ENCODE data around the gene CACNA1G. TPM values are rescaled to one million over a fixed set of nuclear protein-coding genes. Genes with fewer than 3 reads are reported as not detected.

The CACNA1G gene
- total and polyA plus RNA-seq, 4 donors, result under 0.01 to 0.14 (median 0.01) TPM; not detected in 1

DNA sequence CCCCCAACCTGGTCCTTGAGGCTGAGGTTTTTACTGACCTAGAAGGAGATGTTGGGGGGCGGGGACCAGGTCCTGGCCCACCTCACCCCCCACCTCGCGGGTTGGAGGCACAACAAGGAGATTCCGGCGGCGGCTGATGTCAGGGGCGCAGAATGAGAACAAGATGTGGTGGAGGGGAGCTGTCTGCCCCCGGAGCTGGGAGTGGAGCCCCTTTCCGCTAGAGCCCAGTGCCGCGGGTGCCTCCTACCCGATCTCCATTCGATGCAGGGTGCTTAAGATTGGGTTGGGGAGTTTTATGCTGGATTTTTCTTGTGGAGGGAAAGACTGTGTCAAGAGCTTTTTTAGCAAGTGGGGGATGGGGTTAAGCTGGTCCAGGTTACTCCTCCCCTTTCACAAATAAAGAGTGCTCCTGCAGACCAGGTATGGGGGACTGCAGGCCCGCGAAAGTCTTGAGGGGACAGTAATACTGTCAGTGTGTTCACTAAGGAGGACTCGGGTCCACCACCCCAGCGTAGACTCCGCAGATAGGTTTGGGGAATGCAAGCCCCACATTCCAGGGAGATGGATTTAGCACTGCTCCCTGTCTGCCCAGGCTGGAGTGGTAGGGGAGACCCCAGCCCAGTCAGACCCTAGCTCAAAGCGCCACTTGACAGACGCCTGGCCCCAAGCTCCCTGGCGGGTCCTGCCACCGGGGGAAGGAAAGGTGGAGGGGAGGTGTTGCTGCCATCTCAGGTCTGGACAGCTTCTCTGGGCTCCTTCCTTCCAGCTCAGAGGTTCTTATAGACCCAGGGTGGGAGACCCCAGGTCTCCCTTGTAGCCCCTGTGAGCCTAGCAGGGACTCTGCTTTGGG lies 2.0 kb downstream of the CACNA1G start:
- H3K27me3 ChIP-seq (ENCODE audit: control insufficient read depth in 4 of 4, insufficient read depth in 4 of 4, low read length in 3 of 4), result peaks cover 0 to 6% (median 4%) of the 10 kb centered on the region in 4 donors
- no peak for TF ChIP-seq TAF1 (conservative IDR thresholded peaks at IDR 0.05)
- no peak for TF ChIP-seq HNF4A (conservative IDR thresholded peaks at IDR 0.05)
- no peak for TF ChIP-seq GABPA (IDR thresholded peaks at IDR 0.05 in 1 of 2, conservative IDR thresholded peaks at IDR 0.05 in 1 of 2)
- TF ChIP-seq REST (IDR thresholded peaks at IDR 0.05), result no peak
- TF ChIP-seq SP1 (IDR thresholded peaks at IDR 0.05), result no peak
- TF ChIP-seq, protein P1, sequence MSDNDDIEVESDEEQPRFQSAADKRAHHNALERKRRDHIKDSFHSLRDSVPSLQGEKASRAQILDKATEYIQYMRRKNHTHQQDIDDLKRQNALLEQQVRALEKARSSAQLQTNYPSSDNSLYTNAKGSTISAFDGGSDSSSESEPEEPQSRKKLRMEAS (IDR thresholded peaks at IDR 0.05), result no peak
- TF ChIP-seq RAD21 (IDR thresholded peaks at IDR 0.05), result no peak
- TF ChIP-seq ATF3 (IDR thresholded peaks at IDR 0.05), result no peak
- TF ChIP-seq FOXA1 (IDR thresholded peaks at IDR 0.05), result no peak
- TF ChIP-seq HNF4G (IDR thresholded peaks at IDR 0.05), result no peak
- no peak for TF ChIP-seq RXRA (IDR thresholded peaks at IDR 0.05)
- no peak for TF ChIP-seq ZBTB33 (IDR thresholded peaks at IDR 0.05)
- TF ChIP-seq YY1 (IDR thresholded peaks at IDR 0.05), result no peak
- no peak for TF ChIP-seq FOXA2 (IDR thresholded peaks at IDR 0.05)
- TF ChIP-seq NR2F2 (IDR thresholded peaks at IDR 0.05), result no peak
- WGBS, result 23% methylated on average over 22 of the region's 22 CpGs
- H3K9ac ChIP-seq (ENCODE audit: low read depth in 1 of 2, low read length in 2 of 2), result no peak overlapping the region
- H3K9me3 ChIP-seq (ENCODE audit: control insufficient read depth in 4 of 4, low read length in 3 of 4), result no peaks in the 10 kb centered on the region
- no peak overlapping the region for H3K27ac ChIP-seq (ENCODE audit: low read depth in 1 of 2, low read length in 2 of 2)
- no peak overlapping the region for H3K4me3 ChIP-seq (ENCODE audit: low read depth in 1 of 3, low read length in 3 of 3)
- peaks cover 11 to 21% (median 15%) of the 10 kb centered on the region in 4 donors for H3K4me1 ChIP-seq (ENCODE audit: control insufficient read depth in 4 of 4, insufficient read depth in 4 of 4, low read length in 3 of 4)
- no peaks in the 10 kb centered on the region for H3K36me3 ChIP-seq (ENCODE audit: control insufficient read depth in 4 of 4, insufficient read depth in 3 of 4, low read depth in 1 of 4, low read length in 3 of 4)
- DNase-seq (ENCODE audit: low spot score), result no peak

DNA sequence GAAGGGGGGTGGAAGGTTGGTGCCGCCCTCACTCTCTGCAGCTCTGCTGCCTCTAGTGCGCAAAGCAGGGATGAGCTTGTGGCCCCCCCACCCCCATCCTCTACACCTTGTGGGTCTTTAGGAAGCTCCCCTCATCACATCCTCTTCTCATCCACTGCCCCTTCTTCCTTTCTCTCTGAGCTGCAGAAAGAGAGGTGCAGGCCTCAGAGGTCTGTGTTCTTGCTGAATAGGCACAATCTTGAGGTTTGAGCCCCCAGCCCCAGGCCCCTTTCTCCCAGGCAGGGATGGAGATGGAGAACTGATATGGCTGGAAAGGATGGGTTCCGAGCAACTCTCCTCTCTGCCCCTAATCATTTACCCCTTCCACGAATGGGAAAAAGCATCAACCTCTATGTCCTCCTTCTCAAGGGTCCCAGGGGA lies 2.6 kb downstream of the CACNA1G start:
- no peak overlapping the region for H3K27ac ChIP-seq (ENCODE audit: low read depth in 1 of 2, low read length in 2 of 2)
- TF ChIP-seq RXRA (IDR thresholded peaks at IDR 0.05) (no peak), TAF1 (conservative IDR thresholded peaks at IDR 0.05) (no peak), ZBTB33 (IDR thresholded peaks at IDR 0.05) (no peak), RAD21 (IDR thresholded peaks at IDR 0.05) (no peak), EGR1 (IDR thresholded peaks at IDR 0.05; ENCODE audit: low read depth in 2 of 2) (no peak), FOXA2 (IDR thresholded peaks at IDR 0.05) (no peak), YY1 (IDR thresholded peaks at IDR 0.05) (no peak), ATF3 (IDR thresholded peaks at IDR 0.05) (no peak), CTCF (IDR thresholded peaks at IDR 0.05; ENCODE audit: low read depth, low read length, missing input control) (no peak)
- 68% methylated on average over 4 of the region's 4 CpGs for WGBS
- H3K36me3 ChIP-seq (ENCODE audit: control insufficient read depth in 4 of 4, insufficient read depth in 3 of 4, low read depth in 1 of 4, low read length in 3 of 4), result no peaks in the 10 kb centered on the region
- H3K27me3 ChIP-seq (ENCODE audit: control insufficient read depth in 4 of 4, insufficient read depth in 4 of 4, low read length in 3 of 4), result peaks cover 0 to 6% (median 4%) of the 10 kb centered on the region in 4 donors
- H3K9ac ChIP-seq (ENCODE audit: low read depth in 1 of 2, low read length in 2 of 2), result no peak overlapping the region
- no peaks in the 10 kb centered on the region for H3K9me3 ChIP-seq (ENCODE audit: control insufficient read depth in 4 of 4, low read length in 3 of 4)
- DNase-seq (ENCODE audit: low spot score), result no peak
- H3K4me3 ChIP-seq (ENCODE audit: low read depth in 1 of 3, low read length in 3 of 3), result no peak overlapping the region
- peaks cover 11 to 21% (median 15%) of the 10 kb centered on the region in 4 donors for H3K4me1 ChIP-seq (ENCODE audit: control insufficient read depth in 4 of 4, insufficient read depth in 4 of 4, low read length in 3 of 4)

All from liver (tissue), 9 donors.